ENCODE measurements around the gene NRXN3.
"Not testable (repeated sequence)": the region's sequence is repeated elsewhere in the genome, so short reads cannot be mapped to it uniquely, and the experiment has no call there.

The NRXN3 gene

DNA sequence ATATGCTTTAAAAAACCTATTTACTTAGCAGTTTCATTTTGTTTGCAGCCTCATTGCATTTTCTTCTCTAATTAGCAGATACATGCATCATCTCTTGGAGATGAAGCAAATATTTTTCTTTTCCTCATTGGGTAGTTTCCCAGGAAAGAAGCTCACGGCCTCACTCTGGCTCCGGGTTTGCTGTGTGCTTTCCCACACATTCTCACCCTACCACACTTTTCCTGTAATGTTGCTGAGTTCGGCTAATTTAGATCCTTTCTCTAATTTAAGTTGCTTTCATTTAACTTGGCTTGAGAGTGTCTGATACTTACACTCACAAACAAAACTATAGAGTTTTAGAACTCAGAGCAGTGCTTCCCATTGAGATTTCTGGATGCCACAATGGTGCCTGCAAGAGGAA is 928.2 kb downstream of the NRXN3 start:
- no peak for DNase-seq

- DNase-seq: no peak
Observed at GRCh38 chr14:79100578-79100977, 930.4 kb downstream of the NRXN3 start.

DNA sequence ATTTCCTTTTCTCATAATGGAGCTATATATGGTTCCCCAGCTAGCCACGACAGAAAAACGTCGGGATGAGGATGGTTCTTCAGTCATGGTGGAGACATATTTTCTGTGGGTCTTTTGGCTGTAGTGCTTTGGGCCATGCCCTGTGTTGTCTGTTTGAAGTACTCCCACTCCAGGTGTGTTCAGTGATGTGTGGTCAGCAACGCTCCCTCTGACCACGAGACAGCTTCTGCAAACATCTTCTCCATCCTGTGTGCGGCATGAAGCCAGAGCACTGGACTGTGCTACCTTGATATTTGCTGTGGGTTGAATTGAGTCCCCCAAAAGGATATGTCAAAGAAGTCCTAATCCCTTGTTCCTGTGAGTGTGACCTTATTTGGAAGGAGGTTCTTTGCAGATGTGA is 931.2 kb downstream of the NRXN3 start:
- DNase-seq: no peak

DNA sequence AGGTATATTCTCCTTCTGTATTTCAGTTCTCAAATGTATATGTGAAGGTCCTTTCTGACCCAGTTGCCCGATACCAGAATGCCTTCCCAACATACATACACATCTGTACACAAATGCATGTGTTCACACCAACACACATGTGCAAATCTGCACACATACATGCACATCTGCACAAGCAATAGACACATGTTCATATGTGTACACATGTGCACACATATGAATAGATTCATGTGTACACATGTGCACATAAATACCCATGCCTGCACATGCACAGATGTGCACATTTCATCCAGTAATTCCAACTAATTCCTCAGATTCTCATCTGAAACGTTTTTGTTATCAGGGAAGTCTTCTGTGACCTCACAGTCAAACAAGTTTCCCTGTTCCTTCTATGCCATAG is 933.6 kb downstream of the NRXN3 start:
- no peak for DNase-seq

- DNase-seq: not testable (repeated sequence)
Observed at GRCh38 chr14:79110564-79110963, 940.4 kb downstream of the NRXN3 start.

DNA sequence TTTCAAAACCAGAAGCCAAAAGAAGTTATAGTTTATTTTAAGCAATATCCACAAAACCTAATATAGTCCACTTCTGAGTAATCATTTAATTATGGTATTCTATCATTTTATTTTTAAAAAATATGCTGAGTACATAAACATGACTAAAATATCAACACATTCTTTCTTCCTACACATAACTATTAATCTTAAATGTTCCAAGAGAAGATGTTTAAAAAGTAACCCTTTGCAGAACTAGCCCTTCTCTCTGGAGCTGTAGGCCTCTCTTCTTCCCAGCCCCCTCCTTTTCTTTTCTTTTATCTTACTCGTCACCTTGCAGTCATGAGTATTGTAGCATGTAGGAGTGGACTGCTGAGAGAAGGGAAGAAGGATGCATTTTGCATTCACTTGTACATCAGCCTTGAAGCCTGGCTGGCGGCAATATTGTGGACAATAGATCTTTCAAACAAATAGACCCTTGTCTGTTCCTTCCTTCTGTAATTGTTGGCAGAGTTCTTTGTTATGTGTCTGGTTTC is 941.9 kb downstream of the NRXN3 start:
- DNase-seq: no peak

- no peak for DNase-seq
Observed at GRCh38 chr14:79117561-79117960, 947.4 kb downstream of the NRXN3 start.

- DNase-seq: no peak
Observed at GRCh38 chr14:79118291-79118690, 948.1 kb downstream of the NRXN3 start.

GRCh38 chr14:79134361-79134760 is 964.2 kb downstream of the NRXN3 start:
- DNase-seq: no peak

GRCh38 chr14:79136071-79137044 is 966.2 kb downstream of the NRXN3 start:
- DNase-seq: no peak

GRCh38 chr14:79137045-79137430 is 966.9 kb downstream of the NRXN3 start:
- DNase-seq: no peak

DNA sequence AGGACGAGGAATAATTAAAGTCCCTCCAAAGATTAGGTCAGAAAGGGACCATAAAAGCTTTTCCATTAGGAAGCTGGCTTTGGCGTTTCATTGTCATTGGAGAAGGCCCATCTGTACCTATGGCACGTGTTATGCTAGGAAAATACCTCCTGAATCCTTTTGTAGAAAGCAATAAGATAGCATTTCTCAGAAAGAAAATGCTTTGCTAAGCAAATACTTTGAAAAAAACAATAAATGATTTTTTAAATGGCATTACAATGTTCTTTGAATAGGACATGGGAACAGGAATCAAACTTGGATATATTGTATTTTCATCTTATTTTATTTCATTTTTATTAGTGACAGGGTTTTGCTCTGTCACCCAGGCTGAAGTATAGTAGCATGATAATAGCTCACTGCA is 967.7 kb downstream of the NRXN3 start:
- DNase-seq: no peak

DNA sequence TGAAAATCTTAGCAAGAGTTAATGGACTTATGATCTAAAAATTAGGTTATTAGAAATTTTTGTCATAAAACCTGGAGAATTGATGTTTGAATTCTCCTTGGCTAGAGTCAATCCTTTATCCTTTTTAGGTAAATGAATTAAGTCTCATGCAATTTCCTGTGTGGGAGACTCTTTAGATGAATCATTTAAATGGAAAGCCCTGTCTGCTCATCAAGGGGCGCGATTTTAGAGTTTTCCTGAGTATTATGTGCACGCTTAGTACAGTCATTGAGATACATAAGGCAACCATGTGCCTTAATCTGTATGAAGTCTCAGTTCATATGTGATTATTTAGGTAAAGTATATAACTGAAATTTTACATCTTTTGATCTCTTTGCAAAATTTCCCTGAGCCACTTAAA is 974.7 kb downstream of the NRXN3 start:
- no peak for DNase-seq

GRCh38 chr14:79150226-79150625 is 980.1 kb downstream of the NRXN3 start:
- DNase-seq: no peak

GRCh38 chr14:79157369-79157768 is 987.2 kb downstream of the NRXN3 start:
- no peak for DNase-seq

DNA sequence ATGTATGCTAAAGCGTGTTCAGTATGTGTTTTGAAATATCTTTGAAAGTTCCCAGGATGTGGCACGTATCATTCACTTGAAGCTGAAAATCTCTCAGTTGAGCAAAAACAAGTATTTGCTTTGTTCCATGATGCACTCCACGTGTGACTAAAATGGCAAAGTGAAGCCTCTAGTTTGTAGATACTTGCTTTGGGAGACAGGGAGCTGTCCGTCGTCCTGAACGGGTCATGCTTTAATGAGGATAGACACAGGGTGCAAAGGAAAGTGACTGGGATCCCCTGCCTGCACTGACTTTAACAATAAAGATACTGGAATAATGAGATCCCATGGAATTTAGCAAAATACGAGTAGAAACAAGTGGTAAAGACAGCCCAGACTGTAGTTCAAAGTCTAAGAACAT is 991.4 kb downstream of the NRXN3 start:
- DNase-seq: no peak

GRCh38 chr14:79162833-79163232 is 992.7 kb downstream of the NRXN3 start:
- DNase-seq: no peak

- no peak for DNase-seq
Observed at GRCh38 chr14:79165471-79166090, 995.4 kb downstream of the NRXN3 start.

DNA sequence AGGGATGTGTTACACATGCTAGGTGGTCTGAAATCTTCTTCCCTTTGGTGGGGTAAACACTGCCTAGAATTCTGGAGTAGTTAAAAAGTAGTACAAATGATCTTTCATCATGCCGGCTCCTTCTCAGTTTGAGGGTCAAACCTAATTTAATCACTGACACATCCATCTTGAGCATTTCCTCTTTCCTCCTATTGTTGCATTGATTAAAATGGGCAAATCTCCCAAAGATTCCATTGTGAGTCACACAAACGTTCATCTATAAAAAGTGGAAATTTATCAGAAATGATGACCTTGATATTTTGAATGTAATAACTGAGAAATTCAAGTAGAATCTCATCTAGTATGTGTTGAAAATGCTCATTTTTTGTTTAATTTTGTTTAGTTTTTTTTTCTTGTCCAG is 996.0 kb downstream of the NRXN3 start:
- no peak for DNase-seq

- no peak for DNase-seq
Observed at GRCh38 chr14:79167957-79168356, 997.8 kb downstream of the NRXN3 start.

- no peak for DNase-seq
Observed at GRCh38 chr14:79175671-79176070, 1005.5 kb downstream of the NRXN3 start.

DNA sequence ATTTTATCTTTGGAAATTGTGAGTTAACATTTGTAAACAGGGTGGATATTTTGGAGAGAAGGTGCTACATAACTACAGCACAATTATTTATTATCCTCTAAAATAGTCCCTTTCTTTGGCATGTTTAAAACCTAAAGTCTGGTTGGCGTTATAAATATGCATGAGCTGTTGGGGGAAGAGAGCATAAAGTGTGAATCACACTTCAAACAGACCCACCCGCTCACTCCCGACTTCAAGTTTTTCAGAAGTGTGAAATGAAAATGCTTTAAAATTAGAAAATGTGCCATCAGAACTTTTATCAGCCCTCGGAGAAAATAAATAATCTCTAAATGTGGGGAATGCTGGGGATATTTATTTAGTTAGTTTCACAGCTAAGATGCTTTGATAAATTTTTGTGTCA is 1006.9 kb downstream of the NRXN3 start:
- DNase-seq: no peak

DNA sequence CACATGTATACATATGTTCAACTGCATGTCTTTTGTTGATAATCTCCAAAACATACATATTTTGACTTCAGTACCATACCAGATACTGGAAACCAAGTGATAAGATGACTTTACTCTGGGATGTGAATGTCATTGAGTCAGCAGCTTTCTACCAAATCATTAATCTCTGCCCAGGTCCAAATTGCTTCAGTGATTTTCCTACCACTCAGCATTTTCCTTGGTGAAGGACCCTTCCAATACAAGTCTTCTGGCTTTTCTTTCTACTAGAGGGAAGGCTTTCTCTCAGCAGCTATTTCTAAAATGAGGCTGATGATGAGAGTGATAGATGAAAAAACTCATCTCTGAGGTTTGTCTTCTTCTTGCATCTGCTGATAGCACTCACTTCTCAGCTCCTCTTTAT is 1008.5 kb downstream of the NRXN3 start:
- DNase-seq: no peak

DNA sequence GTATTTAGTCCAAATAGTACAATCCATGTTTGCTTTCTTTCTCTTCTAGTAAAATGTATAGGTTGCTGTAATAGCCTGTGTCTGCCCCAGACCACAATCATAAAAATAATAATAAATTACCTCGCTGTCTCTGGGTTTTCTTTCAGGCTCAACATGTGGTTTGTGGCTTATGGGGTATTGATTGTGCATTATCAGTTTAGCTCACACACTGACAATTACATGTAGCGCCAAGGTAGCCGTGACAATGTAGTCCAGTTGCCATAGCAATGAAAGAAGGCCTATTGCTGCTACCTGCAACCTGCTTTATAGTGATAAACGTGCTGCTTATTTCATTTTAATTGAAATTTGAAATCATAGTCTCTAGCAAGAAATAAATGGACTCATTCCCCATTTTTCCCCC is 1009.8 kb downstream of the NRXN3 start:
- no peak for DNase-seq
